Measurements from ENCODE around the gene TTC28.
"Not testable (repeated sequence)": the region's sequence is repeated elsewhere in the genome, so short reads cannot be mapped to it uniquely, and the experiment has no call there.

- not testable (repeated sequence) for TF ChIP-seq ZFP37 (tag by site-specific recombination; IDR thresholded peaks at IDR 0.05); ZIC2 (tag by site-specific recombination; IDR thresholded peaks at IDR 0.05); HIC1 (tag by site-specific recombination; IDR thresholded peaks at IDR 0.05); MYNN (tag by site-specific recombination; IDR thresholded peaks at IDR 0.05; ENCODE audit: borderline replicate concordance); BCL6B (tag by site-specific recombination; IDR thresholded peaks at IDR 0.05); ZFP3 (tag by site-specific recombination; IDR thresholded peaks at IDR 0.05; ENCODE audit: low read depth); CTCF (tag by site-specific recombination; IDR thresholded peaks at IDR 0.05); ATF2 (tag by site-specific recombination; IDR thresholded peaks at IDR 0.05; ENCODE audit: low read depth); ZNF521 (tag by site-specific recombination; IDR thresholded peaks at IDR 0.05); MEIS1 (CRISPR knock-in tag; IDR thresholded peaks at IDR 0.05; ENCODE audit: borderline replicate concordance); ZNF274 (IDR thresholded peaks at IDR 0.05; ENCODE audit: low read length); ZNF274 (tag by site-specific recombination; IDR thresholded peaks at IDR 0.05; ENCODE audit: borderline replicate concordance); ZXDB (tag by site-specific recombination; IDR thresholded peaks at IDR 0.05); ZNF670 (tag by site-specific recombination; IDR thresholded peaks at IDR 0.05; ENCODE audit: low read depth); PBX3 (CRISPR knock-in tag; IDR thresholded peaks at IDR 0.05)
These were observed 110.7 kb downstream of the TTC28 start for GRCh38 chr22:28568974-28569373.

All from HEK293 (cell line).